Measurements from ENCODE around the gene PPP2R1B. TPM values are rescaled to one million over a fixed set of nuclear protein-coding genes. Genes with fewer than 3 reads are reported as not detected.
A peak's percentile ranks its signal among the peaks of the same experiment; 100 is the strongest.

PPP2R1B gene
- total RNA-seq, 2 donors from 2014 or later = 45.9 to 57.0 TPM

DNA sequence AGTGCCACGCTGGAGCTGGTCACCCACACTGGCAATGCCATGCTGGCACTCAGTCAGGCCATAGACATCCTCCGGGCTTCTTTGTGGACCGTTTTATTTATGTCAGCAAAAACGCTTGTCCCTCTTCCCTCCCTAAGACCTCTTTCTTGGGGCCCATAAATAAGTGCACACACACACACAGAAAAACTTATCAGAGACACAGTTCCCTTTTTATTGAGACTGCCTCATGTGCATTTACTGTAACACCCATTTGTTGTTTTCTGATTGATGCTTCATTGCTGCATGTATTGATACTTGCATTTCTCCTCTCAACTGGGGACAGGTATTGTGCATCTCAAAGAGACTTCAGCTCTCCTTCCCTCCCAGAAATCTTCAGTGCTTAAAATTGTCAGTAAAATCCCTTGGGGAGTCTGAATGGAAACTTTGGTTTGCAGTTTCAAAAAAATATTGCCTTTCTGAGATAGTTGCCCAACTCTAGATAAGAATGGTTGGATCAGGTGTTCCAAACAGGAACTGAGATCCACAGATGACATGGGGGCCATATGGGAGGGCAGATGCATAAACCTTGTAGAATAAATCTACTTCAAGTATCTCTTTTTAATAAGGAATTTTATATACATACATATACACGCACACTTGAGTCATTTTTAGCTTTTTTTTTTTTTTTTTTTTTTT, 50.9 kb downstream of the PPP2R1B start:
- H3K27ac ChIP-seq = no peak overlapping the region
- intact Hi-C loops (cut with DNase I) = loop anchor here (10.0 kb wide), 1 partner anchor 110 kb away; the partner anchor contains the start of gene SIK2
- H3K4me1 ChIP-seq = no peaks in the 10 kb centered on the region

DNA sequence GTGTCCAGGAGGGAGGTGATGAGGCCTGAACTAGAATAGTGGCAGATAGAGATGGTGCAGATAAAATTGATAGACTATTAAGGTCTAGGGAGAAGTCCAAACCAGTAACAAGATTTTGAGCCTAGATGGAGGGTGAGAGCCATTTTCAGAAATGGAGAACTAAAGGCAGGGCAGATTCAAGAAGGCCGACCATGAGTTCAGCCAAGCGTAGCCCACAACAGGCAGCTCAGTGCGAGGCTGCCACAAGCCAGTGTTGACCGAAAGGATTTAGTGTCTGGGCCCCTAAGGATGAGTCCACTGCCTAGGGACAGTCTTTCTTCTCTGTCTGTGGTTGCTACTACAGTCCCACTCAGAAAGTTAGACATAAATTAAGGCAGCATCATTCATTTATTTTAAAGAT, 51.7 kb downstream of the PPP2R1B start:
- no peaks in the 10 kb centered on the region for H3K36me3 ChIP-seq
- TF ChIP-seq, protein P1, sequence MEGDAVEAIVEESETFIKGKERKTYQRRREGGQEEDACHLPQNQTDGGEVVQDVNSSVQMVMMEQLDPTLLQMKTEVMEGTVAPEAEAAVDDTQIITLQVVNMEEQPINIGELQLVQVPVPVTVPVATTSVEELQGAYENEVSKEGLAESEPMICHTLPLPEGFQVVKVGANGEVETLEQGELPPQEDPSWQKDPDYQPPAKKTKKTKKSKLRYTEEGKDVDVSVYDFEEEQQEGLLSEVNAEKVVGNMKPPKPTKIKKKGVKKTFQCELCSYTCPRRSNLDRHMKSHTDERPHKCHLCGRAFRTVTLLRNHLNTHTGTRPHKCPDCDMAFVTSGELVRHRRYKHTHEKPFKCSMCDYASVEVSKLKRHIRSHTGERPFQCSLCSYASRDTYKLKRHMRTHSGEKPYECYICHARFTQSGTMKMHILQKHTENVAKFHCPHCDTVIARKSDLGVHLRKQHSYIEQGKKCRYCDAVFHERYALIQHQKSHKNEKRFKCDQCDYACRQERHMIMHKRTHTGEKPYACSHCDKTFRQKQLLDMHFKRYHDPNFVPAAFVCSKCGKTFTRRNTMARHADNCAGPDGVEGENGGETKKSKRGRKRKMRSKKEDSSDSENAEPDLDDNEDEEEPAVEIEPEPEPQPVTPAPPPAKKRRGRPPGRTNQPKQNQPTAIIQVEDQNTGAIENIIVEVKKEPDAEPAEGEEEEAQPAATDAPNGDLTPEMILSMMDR (IDR thresholded peaks at IDR 0.05) = no peak

More for the DNA sequence above, 50.9 kb downstream of the PPP2R1B start:
- Histone ChIP-seq H3K9me3 (no peaks in the 10 kb centered on the region), H3K9ac (ENCODE audit: low read depth in 2 of 2, low read length in 2 of 2) (no peak overlapping the region), H3K27me3 (no peaks in the 10 kb centered on the region), H3K4me3 (no peak overlapping the region), H3K36me3 (peaks cover 7% of the 10 kb centered on the region)
- TF ChIP-seq, protein P1 (IDR thresholded peaks at IDR 0.05) = no peak
- no peak for DNase-seq

DNA sequence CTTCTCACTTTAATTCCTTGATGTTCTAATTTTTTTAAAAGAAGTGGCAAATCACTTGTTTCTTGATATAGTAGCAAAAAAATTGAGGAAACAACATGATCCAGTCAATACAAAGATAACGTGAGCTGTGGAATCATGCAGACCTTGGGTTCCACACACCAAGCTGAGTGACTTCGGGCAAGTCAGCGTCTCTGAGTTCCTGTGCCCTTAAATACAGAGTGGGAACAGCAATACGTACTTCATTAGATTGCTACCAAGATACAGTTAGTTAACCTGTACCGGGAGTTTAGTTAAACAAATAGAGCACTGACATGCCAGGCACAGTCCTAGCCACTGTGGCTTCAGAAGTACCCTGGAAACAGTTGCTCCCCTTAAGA, 58.5 kb downstream of the PPP2R1B start:
- Histone ChIP-seq H3K9ac (ENCODE audit: low read depth in 2 of 2, low read length in 2 of 2) (no peak overlapping the region), H3K4me1 (no peaks in the 10 kb centered on the region), H3K9me3 (no peaks in the 10 kb centered on the region), H3K27ac (no peak overlapping the region), H3K4me3 (no peak overlapping the region), H3K36me3 (peaks cover 4% of the 10 kb centered on the region), H3K27me3 (no peaks in the 10 kb centered on the region)
- no peak for DNase-seq
- TF ChIP-seq, protein P1 (IDR thresholded peaks at IDR 0.05) = no peak
- intact Hi-C loops (cut with DNase I) = no loop called here

More for the DNA sequence above, 51.7 kb downstream of the PPP2R1B start:
- no peak overlapping the region for H3K27ac ChIP-seq
- H3K4me1 ChIP-seq = no peaks in the 10 kb centered on the region
- H3K27me3 ChIP-seq = no peaks in the 10 kb centered on the region
- no peaks in the 10 kb centered on the region for H3K9me3 ChIP-seq
- no peak overlapping the region for H3K9ac ChIP-seq (ENCODE audit: low read depth in 2 of 2, low read length in 2 of 2)
- DNase-seq = no peak
- intact Hi-C loops (cut with DNase I) = loop anchor here (10.0 kb wide), 1 partner anchor 110 kb away; the partner anchor contains the start of gene SIK2
- no peak overlapping the region for H3K4me3 ChIP-seq

GRCh38 chr11:111707039-111707690, 59.0 kb downstream of the PPP2R1B start:
- H3K9me3 ChIP-seq = no peaks in the 10 kb centered on the region
- H3K27ac ChIP-seq = no peak overlapping the region
- no peak overlapping the region for H3K9ac ChIP-seq (ENCODE audit: low read depth in 2 of 2, low read length in 2 of 2)
- H3K4me1 ChIP-seq = no peaks in the 10 kb centered on the region
- TF ChIP-seq, protein P1 (IDR thresholded peaks at IDR 0.05) = no peak
- peak; percentile 43 for DNase-seq
- H3K27me3 ChIP-seq = no peaks in the 10 kb centered on the region
- no peak overlapping the region for H3K4me3 ChIP-seq
- intact Hi-C loops (cut with DNase I) = no loop called here
- peaks cover 4% of the 10 kb centered on the region for H3K36me3 ChIP-seq

- intact Hi-C loops (cut with DNase I) = no loop called here
- H3K36me3 ChIP-seq = peaks cover 4% of the 10 kb centered on the region
- no peak overlapping the region for H3K27ac ChIP-seq
Observed at GRCh38 chr11:111703576-111703975, 62.6 kb downstream of the PPP2R1B start.

More at GRCh38 chr11:111703576-111703975, 62.6 kb downstream of the PPP2R1B start:
- Histone ChIP-seq H3K9me3 (no peaks in the 10 kb centered on the region), H3K4me1 (no peaks in the 10 kb centered on the region), H3K9ac (ENCODE audit: low read depth in 2 of 2, low read length in 2 of 2) (no peak overlapping the region), H3K27me3 (no peaks in the 10 kb centered on the region), H3K4me3 (no peak overlapping the region)
- DNase-seq = no peak
- TF ChIP-seq, protein P1 (IDR thresholded peaks at IDR 0.05) = no peak

Data from colonic mucosa (tissue), 4 donors.